Measurements from ENCODE around the gene CACNA2D2. TPM values are rescaled to one million over a fixed set of nuclear protein-coding genes. Genes with fewer than 3 reads are reported as not detected.

The CACNA2D2 gene
- total and polyA plus RNA-seq, 2 of the 8 experiments (the other 6 are each of a cell fraction or from before 2014, with no cell fraction given): 14.1 to 25.0 TPM

DNA sequence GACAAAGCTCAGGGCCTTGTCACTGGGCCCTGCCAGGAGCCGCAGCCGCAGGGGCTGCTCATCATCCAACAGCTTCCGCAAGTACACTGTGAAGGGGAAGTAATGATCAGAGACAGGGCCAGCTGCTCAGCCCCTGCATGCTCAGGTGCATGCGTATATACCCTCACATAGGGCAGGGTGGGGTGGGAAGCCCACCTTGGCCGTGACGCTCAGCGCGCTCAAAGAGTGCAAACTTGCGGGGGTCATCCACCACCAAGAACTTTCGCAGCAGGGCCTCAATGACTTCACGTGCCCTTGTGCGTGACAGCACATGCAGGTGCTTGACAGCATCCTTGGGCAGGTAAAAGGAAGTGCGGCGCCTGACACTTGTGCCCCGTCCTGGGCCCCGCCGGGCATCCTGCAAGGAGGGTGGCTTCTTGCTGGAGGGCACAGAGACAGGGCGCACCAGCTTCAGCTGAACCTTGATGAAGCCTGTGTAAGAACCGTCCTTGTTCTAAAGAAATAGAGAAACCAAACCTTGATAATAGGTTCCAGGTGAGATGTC lies 172.0 kb downstream of the CACNA2D2 start (continued):
- TF ChIP-seq JUND (IDR thresholded peaks at IDR 0.05; ENCODE audit: low read length): no peak
- TF ChIP-seq CBX5 (IDR thresholded peaks at IDR 0.05; ENCODE audit: low read depth, low read length): no peak
- TF ChIP-seq, protein P1, sequence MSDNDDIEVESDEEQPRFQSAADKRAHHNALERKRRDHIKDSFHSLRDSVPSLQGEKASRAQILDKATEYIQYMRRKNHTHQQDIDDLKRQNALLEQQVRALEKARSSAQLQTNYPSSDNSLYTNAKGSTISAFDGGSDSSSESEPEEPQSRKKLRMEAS (IDR thresholded peaks at IDR 0.05): no peak
- TF ChIP-seq EGR1 (IDR thresholded peaks at IDR 0.05; ENCODE audit: borderline replicate concordance, low read depth, low read length): no peak
- no peak for TF ChIP-seq KDM1A (IDR thresholded peaks at IDR 0.05; ENCODE audit: borderline replicate concordance, low read length)
- no peak for TF ChIP-seq CBX8 (IDR thresholded peaks at IDR 0.05; ENCODE audit: borderline replicate concordance, low read depth, low read length)

Data from H1 (cell line).